ENCODE data around the gene VPS13D.

Gene VPS13D

GRCh38 chr1:12543740-12544154, 313.9 kb downstream of the VPS13D start:
- no peak for DNase-seq

- no peak for DNase-seq
Measured at GRCh38 chr1:12544357-12544756, 314.5 kb downstream of the VPS13D start.

GRCh38 chr1:12544992-12545391, 315.2 kb downstream of the VPS13D start:
- DNase-seq: no peak

- no peak for DNase-seq
Measured at GRCh38 chr1:12546771-12547585, 317.1 kb downstream of the VPS13D start.

- DNase-seq: no peak
Measured at GRCh38 chr1:12547586-12548225, 317.9 kb downstream of the VPS13D start.

GRCh38 chr1:12548279-12548972, 318.6 kb downstream of the VPS13D start:
- no peak for DNase-seq

GRCh38 chr1:12548973-12549459, 319.2 kb downstream of the VPS13D start:
- no peak for DNase-seq

- DNase-seq: no peak
Measured at GRCh38 chr1:12549460-12550349, 319.9 kb downstream of the VPS13D start.

- DNase-seq: no peak
Measured at GRCh38 chr1:12551584-12551983, 321.8 kb downstream of the VPS13D start.

GRCh38 chr1:12552111-12552888, 322.5 kb downstream of the VPS13D start:
- no peak for DNase-seq

- DNase-seq: no peak
Measured at GRCh38 chr1:12552951-12553921, 323.4 kb downstream of the VPS13D start.

- DNase-seq: no peak
Measured at GRCh38 chr1:12553963-12554362, 324.1 kb downstream of the VPS13D start.

GRCh38 chr1:12554521-12555305, 324.9 kb downstream of the VPS13D start:
- DNase-seq: no peak

GRCh38 chr1:12555411-12556367, 325.9 kb downstream of the VPS13D start:
- no peak for DNase-seq

GRCh38 chr1:12556368-12556930, 326.6 kb downstream of the VPS13D start:
- DNase-seq: no peak

GRCh38 chr1:12556957-12557935, 327.4 kb downstream of the VPS13D start:
- DNase-seq: no peak

- DNase-seq: no peak
Measured at GRCh38 chr1:12561121-12561520, 331.3 kb downstream of the VPS13D start.
